Activated CD4-positive, alpha-beta T cell treated with anti-CD3 and anti-CD28 coated beads, Interleukin-2, amount 50 U/mL, for 16 hours (primary cell): Measurements from ENCODE around the gene TICRR.

ENCODE experiments used
- DNase-seq: peaks from one replicate; pipeline ENCODE4 v3.0.0-alpha.2; 2020

Gene TICRR

GRCh38 chr15:89654847-89655805, 79.9 kb downstream of the TICRR start, which contains the start of gene KIF7:
TSS of gene KIF7 (minus strand) at chr15:89655467. CDS start at chr15:89652930, 2,537 bp downstream.
- no peak for DNase-seq

- DNase-seq: no peak
Observed at GRCh38 chr15:89656116-89656815, 81.0 kb downstream of the TICRR start.

GRCh38 chr15:89657686-89658200, 82.5 kb downstream of the TICRR start:
- DNase-seq: no peak

- no peak for DNase-seq
Observed at GRCh38 chr15:89659295-89659694, 84.0 kb downstream of the TICRR start.

- no peak for DNase-seq
Observed at GRCh38 chr15:89660556-89660955, 85.3 kb downstream of the TICRR start.

DNA sequence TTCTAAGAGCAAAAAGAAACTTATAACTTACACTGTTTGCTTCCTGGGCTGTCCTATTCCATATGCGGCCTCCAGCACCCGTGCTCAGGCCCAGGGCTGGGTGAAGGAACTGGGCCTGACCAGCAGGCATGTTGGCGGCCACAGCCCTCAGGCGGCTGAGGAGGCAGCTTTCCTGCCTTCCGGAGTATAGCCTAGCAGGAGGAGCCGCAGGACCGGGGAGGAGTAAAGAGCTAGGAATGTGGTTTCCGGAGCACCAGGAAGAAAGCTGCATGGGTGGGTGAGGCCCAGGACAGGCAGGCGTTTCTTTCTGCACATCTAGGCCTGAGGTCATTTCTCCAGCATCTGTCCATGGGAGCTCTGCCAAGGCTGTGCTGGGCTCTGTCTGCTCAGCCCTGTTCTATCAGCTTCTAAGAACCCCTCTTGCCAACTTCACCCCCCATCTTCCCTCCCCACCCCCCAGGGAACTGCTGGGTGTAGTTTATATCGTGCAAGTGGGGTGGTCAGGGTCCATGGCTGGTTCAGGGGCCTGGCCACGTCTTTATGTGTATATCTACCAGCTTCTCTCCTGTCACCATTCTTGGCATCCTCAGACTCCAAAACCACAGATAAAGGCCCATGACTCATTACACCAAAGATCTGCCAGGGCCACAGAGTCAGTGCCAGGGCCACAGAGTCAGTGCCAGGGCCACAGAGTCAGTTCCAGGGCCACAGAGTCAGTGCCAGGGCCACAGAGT, 87.8 kb downstream of the TICRR start:
- no peak for DNase-seq

GRCh38 chr15:89664441-89665350, 89.4 kb downstream of the TICRR start:
- no peak for DNase-seq

- DNase-seq: peak; percentile 15
Observed at GRCh38 chr15:89665449-89666181, 90.3 kb downstream of the TICRR start.

- DNase-seq: no peak
Observed at GRCh38 chr15:89666184-89666857, 91.1 kb downstream of the TICRR start.

GRCh38 chr15:89666858-89667705, 91.8 kb downstream of the TICRR start:
- no peak for DNase-seq

DNA sequence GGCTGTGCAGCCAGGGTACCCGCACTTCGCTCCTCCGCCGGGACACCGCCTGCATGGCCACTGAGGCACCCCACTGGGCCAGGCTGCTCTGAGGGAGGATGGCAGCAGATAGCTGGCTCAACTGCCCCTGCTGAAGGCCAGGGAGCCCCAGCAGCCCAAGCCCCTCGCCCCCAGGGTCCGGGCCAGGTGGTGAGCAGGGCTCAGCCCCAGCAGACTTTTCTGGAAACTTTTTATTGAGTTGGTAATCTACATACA, 92.4 kb downstream of the TICRR start:
- DNase-seq: no peak

- no peak for DNase-seq
Observed at GRCh38 chr15:89668171-89668570, 92.9 kb downstream of the TICRR start.

DNA sequence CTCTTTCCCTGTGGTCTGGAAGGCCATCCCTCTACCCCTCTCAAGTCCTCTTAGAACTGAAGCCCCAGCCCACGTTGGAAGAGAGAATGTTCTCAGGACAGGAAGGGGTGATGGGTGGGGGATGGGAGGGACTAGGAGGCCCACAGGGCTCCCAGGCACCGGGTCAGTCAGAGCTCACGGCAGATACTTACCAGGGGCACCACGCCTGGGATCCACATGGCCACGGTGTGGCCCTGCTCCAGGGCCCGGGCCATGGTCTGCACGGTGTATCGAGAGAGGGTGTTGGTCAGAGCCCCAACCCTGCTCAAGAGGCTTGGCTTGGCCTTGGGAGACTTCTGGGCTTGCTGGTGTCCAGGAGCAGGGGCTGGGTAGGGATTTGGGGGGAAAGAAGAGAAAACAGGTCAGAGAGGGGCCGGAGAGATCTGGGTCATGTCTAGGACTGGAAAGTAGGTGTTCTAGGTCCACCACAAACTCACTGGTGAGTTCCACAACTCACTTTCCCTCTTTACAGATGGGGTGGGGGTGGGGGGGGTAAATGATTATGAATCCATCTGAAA, 94.1 kb downstream of the TICRR start:
- no peak for DNase-seq

DNA sequence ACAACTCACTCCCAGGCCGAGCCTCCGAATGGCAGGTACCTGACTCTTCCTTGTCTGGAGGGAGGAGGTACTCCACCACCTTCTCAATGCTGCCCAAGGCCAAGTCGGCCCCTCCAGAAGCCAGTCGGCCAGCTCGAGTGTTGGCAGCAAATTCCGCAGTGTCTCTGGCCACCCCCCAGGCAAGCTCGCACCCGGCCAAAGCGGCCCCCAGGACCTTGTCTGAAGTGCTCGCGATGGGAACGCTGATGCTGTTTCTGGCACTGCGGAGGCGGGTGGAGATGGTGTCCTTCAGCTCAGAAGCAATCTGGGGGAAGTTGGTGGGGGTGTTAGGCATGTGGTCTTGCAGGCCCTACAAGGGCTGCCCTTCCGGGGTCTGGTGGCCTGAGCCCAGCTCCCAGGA, 94.7 kb downstream of the TICRR start:
- no peak for DNase-seq

GRCh38 chr15:89670971-89671560, 95.8 kb downstream of the TICRR start:
- no peak for DNase-seq

DNA sequence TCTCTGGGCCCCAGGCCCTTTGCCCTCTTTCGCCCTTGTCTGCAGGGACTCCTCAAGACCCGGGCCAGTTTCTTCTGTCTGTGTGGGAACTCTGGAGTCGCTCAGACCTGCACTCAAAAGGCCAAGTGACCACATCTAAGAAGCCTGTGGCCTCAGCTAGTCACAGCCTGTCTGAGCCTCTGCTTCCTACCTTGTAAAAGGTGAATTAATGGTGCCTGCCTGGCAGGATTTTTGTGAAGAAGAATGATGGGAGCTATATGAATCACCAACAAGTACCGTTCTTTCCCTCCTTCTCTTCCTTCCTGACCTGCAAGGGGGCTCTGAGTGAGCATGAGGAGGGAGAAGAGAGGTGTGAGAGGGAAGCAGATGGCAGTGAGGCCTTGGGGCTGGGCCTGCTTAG, 96.4 kb downstream of the TICRR start:
- no peak for DNase-seq

DNA sequence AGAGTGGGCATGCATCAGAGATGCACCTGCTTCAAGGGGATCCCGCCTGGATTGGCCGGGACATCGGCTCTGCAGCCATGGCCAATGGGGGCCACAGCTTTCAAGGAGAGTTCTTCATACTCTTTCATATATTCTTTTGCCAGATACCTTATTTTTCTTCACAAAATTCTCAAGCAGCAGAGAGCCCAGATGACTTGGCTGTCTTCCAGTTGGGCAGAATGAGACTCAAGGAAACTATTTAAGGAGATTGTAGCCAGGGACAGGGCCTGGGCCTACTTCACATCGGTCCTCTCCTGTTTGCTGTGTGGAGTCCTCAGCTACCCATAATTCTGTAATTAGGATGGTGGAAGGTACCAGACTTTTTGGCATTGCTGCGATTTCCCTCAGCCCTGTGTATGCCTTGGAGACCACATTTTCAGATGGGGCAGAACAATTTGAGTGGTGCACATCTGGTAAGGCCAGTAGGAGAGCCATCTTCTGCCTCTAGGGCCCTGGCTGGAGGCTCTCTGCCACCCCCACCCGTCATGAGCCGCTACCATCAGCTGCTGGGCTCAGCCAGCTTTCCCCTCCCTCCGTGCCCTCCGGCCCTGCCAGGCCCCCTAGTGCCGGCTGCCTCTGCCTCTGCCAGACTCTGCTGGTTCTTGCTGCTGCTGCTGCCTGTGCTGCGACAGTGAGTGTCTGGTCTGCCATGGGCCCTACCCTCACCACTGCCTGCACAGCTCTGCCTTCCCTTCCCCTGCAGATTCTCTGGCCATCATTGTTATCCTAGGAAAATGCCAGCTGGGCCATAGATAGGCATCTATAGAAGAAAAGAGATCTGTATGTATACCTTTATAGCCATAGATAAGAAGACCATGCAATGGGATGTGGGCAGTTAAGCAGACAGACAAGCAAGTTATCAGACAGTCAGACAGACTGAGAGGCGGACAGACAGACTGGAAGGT, 97.2 kb downstream of the TICRR start:
- DNase-seq: no peak

DNA sequence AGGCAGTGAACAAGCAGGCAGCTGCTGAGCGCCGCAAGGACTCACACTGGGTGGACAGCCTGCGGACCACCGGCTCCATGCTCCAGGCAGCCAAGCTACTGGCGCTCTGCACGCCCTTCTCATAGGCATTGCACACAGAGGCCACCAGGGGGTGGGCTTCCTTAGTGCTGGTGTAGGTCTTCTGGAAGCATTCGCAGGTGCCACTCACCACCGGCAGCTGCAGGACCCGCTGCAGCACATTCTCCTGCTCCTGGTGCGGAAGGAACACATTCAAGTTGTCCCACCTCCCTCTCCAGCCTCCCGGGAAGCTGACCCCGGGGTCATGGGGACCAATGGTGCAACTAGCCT, 97.9 kb downstream of the TICRR start:
- peak; percentile 20 for DNase-seq
